HG03103 (cell line): ENCODE data around the gene NEK9.
"Not testable (repeated sequence)": the region's sequence is repeated elsewhere in the genome, so short reads cannot be mapped to it uniquely, and the experiment has no call there.

Source experiments
- ATAC-seq: cut with Tn5 transposase; IDR thresholded peaks from one replicate; pipeline ENCODE4 v1.9.1; 2021; ENCODE audit warnings: low read depth; ENCODE audit not compliant: unreplicated experiment

Gene NEK9

GRCh38 chr14:75147423-75148071 lies 20.7 kb upstream of the NEK9 start:
- ATAC-seq: no peak

GRCh38 chr14:75144944-75145343 lies 18.1 kb upstream of the NEK9 start:
- ATAC-seq: no peak

- no peak for ATAC-seq
Observed at GRCh38 chr14:75143761-75144527, 17.1 kb upstream of the NEK9 start.

- ATAC-seq: no peak
Observed at GRCh38 chr14:75142494-75142893, 15.6 kb upstream of the NEK9 start.

- no peak for ATAC-seq
Observed at GRCh38 chr14:75141967-75142366, 15.1 kb upstream of the NEK9 start.

- no peak for ATAC-seq
Observed at GRCh38 chr14:75141062-75141461, 14.2 kb upstream of the NEK9 start.

GRCh38 chr14:75140620-75141019 lies 13.8 kb upstream of the NEK9 start:
- ATAC-seq: no peak

GRCh38 chr14:75139185-75139584 lies 12.3 kb upstream of the NEK9 start:
- no peak for ATAC-seq

- ATAC-seq: no peak
Observed at GRCh38 chr14:75138492-75138891, 11.6 kb upstream of the NEK9 start.

GRCh38 chr14:75134644-75135043 lies 7.8 kb upstream of the NEK9 start:
- no peak for ATAC-seq

- no peak for ATAC-seq
Observed at GRCh38 chr14:75133597-75133996, 6.7 kb upstream of the NEK9 start.

GRCh38 chr14:75132382-75133086 lies 5.7 kb upstream of the NEK9 start:
- no peak for ATAC-seq

GRCh38 chr14:75128596-75128990 lies 1.7 kb upstream of the NEK9 start:
- ATAC-seq: no peak

GRCh38 chr14:75127903-75128595 lies 1.2 kb upstream of the NEK9 start:
- no peak for ATAC-seq

GRCh38 chr14:75127474-75127820 lies 599 bp upstream of the NEK9 start:
- not testable (repeated sequence) for ATAC-seq

GRCh38 chr14:75126121-75126544 lies 715 bp downstream of the NEK9 start:
- ATAC-seq: no peak

GRCh38 chr14:75125617-75126016 lies 1.2 kb downstream of the NEK9 start:
- no peak for ATAC-seq

- ATAC-seq: no peak
Observed at GRCh38 chr14:75123991-75124390, 2.9 kb downstream of the NEK9 start.

- ATAC-seq: no peak
Observed at GRCh38 chr14:75121552-75121951, 5.3 kb downstream of the NEK9 start.

- no peak for ATAC-seq
Observed at GRCh38 chr14:75120541-75121291, 6.1 kb downstream of the NEK9 start.
